Fibroblast of lung (primary cell): ENCODE results near the gene SSTR5.

Experiments used
- CTCF ChIP-seq, 2 donors: IDR thresholded peaks in 1 of 2; conservative IDR thresholded peaks in 1 of 2; 1 replicate in 1 of 2; 2 replicates in 1 of 2; pipeline ENCODE4 v1.5.1; 2011 to 2012; ENCODE audit warnings: low read length in 2 of 2, control low read depth in 1 of 2, inconsistent platforms in 1 of 2, low read depth in 1 of 2, mild to moderate bottlenecking in 1 of 2
- EZH2 ChIP-seq: IDR thresholded peaks from 2 replicates; pipeline ENCODE4 v1.5.1; 2012; ENCODE audit warnings: low read length, control low read depth, mild to moderate bottlenecking; ENCODE audit errors: missing control alignments

- TF ChIP-seq CTCF (conservative IDR thresholded peaks at IDR 0.05 in 1 of 2, IDR thresholded peaks at IDR 0.05 in 1 of 2; ENCODE audit: low read depth in 1 of 2, low read length in 2 of 2) (no peak), EZH2 (no peak)
Measured at GRCh38 chr16:1036726-1037393, 35.7 kb upstream of the SSTR5 start.
